ENCODE data around the gene ARSG. TPM values are rescaled to one million over a fixed set of nuclear protein-coding genes. Genes with fewer than 3 reads are reported as not detected.

The ARSG gene
- total and polyA plus RNA-seq, 2 of the 4 experiments (the other 2 are of a cell fraction) = 2.9 to 3.0 TPM

DNA sequence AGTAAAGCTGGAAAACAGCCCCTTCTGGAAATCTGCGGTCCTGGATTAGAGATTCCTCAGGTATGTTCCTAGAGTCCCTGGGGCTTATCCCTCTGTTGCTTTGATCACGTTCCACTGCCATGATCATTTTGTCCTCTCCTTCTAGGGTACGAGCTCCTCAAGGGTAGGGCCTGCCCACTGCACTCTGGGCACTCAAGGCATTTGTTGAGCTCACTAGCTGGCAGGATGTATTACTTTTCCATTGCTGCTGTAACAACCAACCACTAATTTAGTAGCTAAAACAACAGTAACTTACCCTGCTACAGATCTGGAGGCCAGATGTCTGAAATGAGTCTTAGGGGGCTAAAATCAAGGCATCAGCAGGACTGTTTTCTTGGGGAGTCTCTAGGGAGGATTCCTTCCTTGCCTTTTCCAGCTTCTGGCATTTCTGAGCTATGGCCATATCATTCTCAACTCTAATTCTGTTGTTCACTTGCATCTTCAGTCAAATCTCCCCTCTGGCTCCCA, 65.7 kb downstream of the ARSG start:
- DNase-seq (no peak), ATAC-seq (ENCODE audit: low read depth) (no peak)
- 100% methylated on average over 1 of the region's 3 CpGs; no CpG with 5 or more reads in 1 of the 2 experiments for WGBS, 2 experiments (ENCODE audit: extremely low coverage in 2 of 2, insufficient read length in 1 of 2)
- POLR2A ChIA-PET (ENCODE audit: unreplicated experiment) = no interaction called here
- H3K14ac ChIP-seq (replicated peaks; ENCODE audit: low read depth, low read length) = no peak overlapping the region
- H2AK9ac ChIP-seq (replicated peaks; ENCODE audit: low read depth, low read length, poor library complexity) = no peak overlapping the region
- in situ Hi-C loops (cut with MboI; ENCODE audit: low sequenced_read_pairs) = no loop called here
- H3K27me3 ChIP-seq (ENCODE audit: control insufficient read depth, insufficient read depth, low read length) = no peaks in the 10 kb centered on the region
- H2AFZ ChIP-seq (replicated peaks; ENCODE audit: low read length, poor library complexity) = no peak overlapping the region
- H3K9me1 ChIP-seq (ENCODE audit: insufficient read depth, low read length) = peaks cover 14% of the 10 kb centered on the region
- no peaks in the 10 kb centered on the region for H3K9me3 ChIP-seq (ENCODE audit: control insufficient read depth, insufficient read depth, low read length)
- H4K20me1 ChIP-seq (ENCODE audit: insufficient read depth, low read length) = no peaks in the 10 kb centered on the region
- no peaks in the 10 kb centered on the region for H3K36me3 ChIP-seq (ENCODE audit: control insufficient read depth, insufficient read depth, low read length)
- no peak overlapping the region for H3K9ac ChIP-seq (ENCODE audit: low read depth, low read length)
- H2AK5ac ChIP-seq (ENCODE audit: low read depth, low read length) = no peak overlapping the region
- H4K5ac ChIP-seq (ENCODE audit: low read depth, low read length) = no peak overlapping the region
- no peak overlapping the region for H3K18ac ChIP-seq (ENCODE audit: low read depth, low read length)
- H2BK120ac ChIP-seq (ENCODE audit: low read depth, low read length) = no peak overlapping the region; the same call in 1 of the 2 replicates
- no TSS peak for BruUV-seq (replicated peaks)
- intact Hi-C loops (cut with micrococcal nuclease) = no loop called here
- H3K4me3 ChIP-seq (ENCODE audit: insufficient read depth, low read depth, low read length) = no peak overlapping the region
- no peak overlapping the region for H3K56ac ChIP-seq (ENCODE audit: extremely low read depth, insufficient read depth, low read length)
- no peak overlapping the region for H3K23ac ChIP-seq (ENCODE audit: low read depth, low read length)
- no peak overlapping the region for H2BK5ac ChIP-seq (ENCODE audit: low read depth, low read length, poor library complexity, severe bottlenecking)
- TF ChIP-seq BHLHE40 (IDR thresholded peaks at IDR 0.05; ENCODE audit: low read depth, low read length) (no peak), MAFK (IDR thresholded peaks at IDR 0.05; ENCODE audit: low read depth, low read length) (no peak)
- peak overlapping the region; percentile 5 for H2BK20ac ChIP-seq (ENCODE audit: low read depth, low read length)
- peaks cover 10% of the 10 kb centered on the region for H3K4me1 ChIP-seq (ENCODE audit: control insufficient read depth, insufficient read depth, low read length)
- H3K27ac ChIP-seq (ENCODE audit: insufficient read depth, low read length) = no peak overlapping the region
- no peak overlapping the region for H4K91ac ChIP-seq (ENCODE audit: insufficient read depth, low read depth, low read length)
- dilution Hi-C loops (cut with HindIII; ENCODE audit: low sequenced_read_pairs, unreplicated experiment) = no loop called here
- H4K8ac ChIP-seq (ENCODE audit: low read depth in 2 of 2, low read length in 2 of 2) = no peak overlapping the region
- no peak overlapping the region for H3K4me2 ChIP-seq (ENCODE audit: low read depth, low read length)
- H2BK15ac ChIP-seq (ENCODE audit: low read depth, low read length) = no peak overlapping the region
- CTCF ChIA-PET = interaction anchor here (0.5 to 0.6 kb wide), 2 partner anchors 18 to 1821 kb away, joined by 3 to 5 read pairs; no protein-coding TSS in a partner anchor
- no peak overlapping the region for H3K4ac ChIP-seq (ENCODE audit: low read depth, low read length)
- H3K79me1 ChIP-seq (ENCODE audit: low read depth in 1 of 2, low read length in 2 of 2) = no peaks in the 10 kb centered on the region

All from IMR-90 (cell line).